ENCODE data around the gene AP4M1.
"Not testable (repeated sequence)": the region's sequence is repeated elsewhere in the genome, so short reads cannot be mapped to it uniquely, and the experiment has no call there.

The AP4M1 gene

GRCh38 chr7:100130608-100131453, 29.4 kb downstream of the AP4M1 start:
- DNase-seq (ENCODE audit: low read depth in 1 of 2, low spot score in 1 of 2): peak; percentile 74 to 81

- DNase-seq (ENCODE audit: low read depth in 1 of 2, low spot score in 1 of 2): no peak
Measured at GRCh38 chr7:100132126-100132525, 30.7 kb downstream of the AP4M1 start.

GRCh38 chr7:100132697-100133151, 31.3 kb downstream of the AP4M1 start:
- DNase-seq (ENCODE audit: low read depth in 1 of 2, low spot score in 1 of 2): peak in 1 of 2 donors; percentile 32

GRCh38 chr7:100137851-100138760, 36.7 kb downstream of the AP4M1 start:
- no peak for DNase-seq (ENCODE audit: low read depth in 1 of 2, low spot score in 1 of 2)

GRCh38 chr7:100141555-100141949, 40.1 kb downstream of the AP4M1 start:
- DNase-seq (ENCODE audit: low read depth in 1 of 2, low spot score in 1 of 2): no peak

GRCh38 chr7:100142461-100142860, 41.0 kb downstream of the AP4M1 start:
- no peak for DNase-seq (ENCODE audit: low read depth in 1 of 2, low spot score in 1 of 2)

GRCh38 chr7:100146350-100146749, 44.9 kb downstream of the AP4M1 start:
- not testable (repeated sequence) for DNase-seq (ENCODE audit: low read depth in 1 of 2, low spot score in 1 of 2)

- no peak for DNase-seq (ENCODE audit: low read depth in 1 of 2, low spot score in 1 of 2)
Measured at GRCh38 chr7:100147278-100147677, 45.8 kb downstream of the AP4M1 start.

- no peak for DNase-seq (ENCODE audit: low read depth in 1 of 2, low spot score in 1 of 2)
Measured at GRCh38 chr7:100148225-100148558, 46.7 kb downstream of the AP4M1 start.

GRCh38 chr7:100148559-100149328, 47.3 kb downstream of the AP4M1 start, which contains the start of gene LAMTOR4:
LAMTOR4 (plus strand) TSS chr7:100148918; CDS start chr7:100148973, 55 bp downstream.
- peak; percentile 93 to 97 for DNase-seq (ENCODE audit: low read depth in 1 of 2, low spot score in 1 of 2)

GRCh38 chr7:100152404-100152803, 51.0 kb downstream of the AP4M1 start:
- DNase-seq (ENCODE audit: low read depth in 1 of 2, low spot score in 1 of 2): no peak

- no peak for DNase-seq (ENCODE audit: low read depth in 1 of 2, low spot score in 1 of 2)
Measured at GRCh38 chr7:100152937-100153666, 51.7 kb downstream of the AP4M1 start.

GRCh38 chr7:100153708-100154535, 52.5 kb downstream of the AP4M1 start:
- no peak for DNase-seq (ENCODE audit: low read depth in 1 of 2, low spot score in 1 of 2)

GRCh38 chr7:100154651-100155491, 53.4 kb downstream of the AP4M1 start:
- no peak for DNase-seq (ENCODE audit: low read depth in 1 of 2, low spot score in 1 of 2)

- no peak for DNase-seq (ENCODE audit: low read depth in 1 of 2, low spot score in 1 of 2)
Measured at GRCh38 chr7:100155553-100156317, 54.3 kb downstream of the AP4M1 start.

- DNase-seq (ENCODE audit: low read depth in 1 of 2, low spot score in 1 of 2): no peak
Measured at GRCh38 chr7:100156331-100157068, 55.1 kb downstream of the AP4M1 start.

GRCh38 chr7:100157069-100157333, 55.6 kb downstream of the AP4M1 start:
- no peak for DNase-seq (ENCODE audit: low read depth in 1 of 2, low spot score in 1 of 2)
